Fibroblast of skin of back (primary cell): ENCODE data around the gene TMEM175.

ENCODE experiments used
- DNase-seq: peaks from one replicate; pipeline ENCODE4 v3.0.0-alpha.2; 2013

The TMEM175 gene

DNA sequence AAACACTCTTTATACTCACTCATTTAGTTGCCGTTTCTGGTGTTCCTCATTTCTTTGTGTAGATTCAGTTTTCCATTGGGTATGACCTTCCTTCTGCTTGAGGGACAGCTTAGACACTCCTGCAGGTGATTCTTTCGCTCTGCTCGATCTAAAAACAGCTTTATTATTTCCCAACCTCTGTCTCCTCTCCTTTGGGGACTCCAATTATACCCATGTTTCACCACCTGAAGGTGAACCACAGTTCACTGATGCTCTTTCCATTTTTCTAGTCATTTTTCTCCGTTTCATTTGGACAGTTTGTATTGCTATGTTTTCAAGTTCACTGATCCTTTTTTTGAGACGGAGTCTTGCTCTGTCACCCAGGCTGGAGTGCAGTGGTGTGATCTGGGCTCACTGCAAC, 74.6 kb downstream of the TMEM175 start:
- no peak for DNase-seq
